ENCODE measurements around the gene ANXA7. TPM values are rescaled to one million over a fixed set of nuclear protein-coding genes. Genes with fewer than 3 reads are reported as not detected.

The ANXA7 gene
- polyA plus RNA-seq, 1 donor from 2014 or later, result 23.9 TPM

DNA sequence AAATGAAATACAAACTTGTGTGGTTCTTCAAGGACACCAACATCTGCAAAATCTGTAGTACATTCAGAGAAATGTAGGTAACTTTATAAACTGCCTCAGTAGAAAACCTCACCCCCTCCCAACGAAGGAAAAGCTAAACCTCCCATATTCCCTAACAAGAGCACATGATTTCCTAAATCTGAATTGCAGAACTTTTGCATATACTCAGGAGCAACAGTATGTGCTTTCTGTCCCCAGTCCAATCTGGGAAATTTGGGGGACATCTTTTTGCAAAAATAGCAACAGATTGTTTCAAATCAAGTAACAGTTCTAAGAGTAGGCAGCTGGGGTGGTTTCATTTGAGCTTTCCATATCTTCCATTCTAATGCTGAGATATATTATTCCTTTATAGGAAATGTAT lies 35.3 kb upstream of the ANXA7 start:
- no peaks in the 10 kb centered on the region for H3K9me2 ChIP-seq (ENCODE audit: insufficient read depth, low read length)
- H4K20me1 ChIP-seq (ENCODE audit: insufficient read depth), result no peaks in the 10 kb centered on the region
- peaks cover 5% of the 10 kb centered on the region for H3K36me3 ChIP-seq (ENCODE audit: insufficient read depth, low read length)
- H2AFZ ChIP-seq (ENCODE audit: low read depth, low read length), result no peak overlapping the region
- H3K27ac ChIP-seq (ENCODE audit: low read length), result no peak overlapping the region
- H3K4me2 ChIP-seq (ENCODE audit: low read length), result no peak overlapping the region
- H3K79me2 ChIP-seq (replicated peaks; ENCODE audit: insufficient read depth, low read length), result no peaks in the 10 kb centered on the region
- no peak overlapping the region for H3K9ac ChIP-seq (ENCODE audit: low read length)
- H3F3A ChIP-seq (ENCODE audit: insufficient read depth, low read length, poor library complexity, severe bottlenecking), result no peaks in the 10 kb centered on the region
- no peak overlapping the region for H3K4me3 ChIP-seq (ENCODE audit: low read length)
- H3K9me3 ChIP-seq (ENCODE audit: low read length), result no peaks in the 10 kb centered on the region
- no peaks in the 10 kb centered on the region for H3K27me3 ChIP-seq (ENCODE audit: insufficient read depth, low read depth, low read length)
- TF ChIP-seq EP300 (conservative IDR thresholded peaks at IDR 0.05; ENCODE audit: poor library complexity, severe bottlenecking) (no peak), MXI1 (conservative IDR thresholded peaks at IDR 0.05; ENCODE audit: poor library complexity, severe bottlenecking) (no peak), POLR2AphosphoS5 (IDR thresholded peaks at IDR 0.05) (no peak), EZH2 (IDR thresholded peaks at IDR 0.05; ENCODE audit: borderline replicate concordance, insufficient read depth, low read length, poor library complexity, severe bottlenecking) (no peak), SMC3 (conservative IDR thresholded peaks at IDR 0.05; ENCODE audit: poor library complexity) (no peak), RAD21 (conservative IDR thresholded peaks at IDR 0.05) (no peak), TAF1 (IDR thresholded peaks at IDR 0.05; ENCODE audit: low read depth) (no peak), CTCF (IDR thresholded peaks at IDR 0.05; ENCODE audit: poor library complexity, severe bottlenecking) (no peak)
- TF ChIP-seq, protein P1, sequence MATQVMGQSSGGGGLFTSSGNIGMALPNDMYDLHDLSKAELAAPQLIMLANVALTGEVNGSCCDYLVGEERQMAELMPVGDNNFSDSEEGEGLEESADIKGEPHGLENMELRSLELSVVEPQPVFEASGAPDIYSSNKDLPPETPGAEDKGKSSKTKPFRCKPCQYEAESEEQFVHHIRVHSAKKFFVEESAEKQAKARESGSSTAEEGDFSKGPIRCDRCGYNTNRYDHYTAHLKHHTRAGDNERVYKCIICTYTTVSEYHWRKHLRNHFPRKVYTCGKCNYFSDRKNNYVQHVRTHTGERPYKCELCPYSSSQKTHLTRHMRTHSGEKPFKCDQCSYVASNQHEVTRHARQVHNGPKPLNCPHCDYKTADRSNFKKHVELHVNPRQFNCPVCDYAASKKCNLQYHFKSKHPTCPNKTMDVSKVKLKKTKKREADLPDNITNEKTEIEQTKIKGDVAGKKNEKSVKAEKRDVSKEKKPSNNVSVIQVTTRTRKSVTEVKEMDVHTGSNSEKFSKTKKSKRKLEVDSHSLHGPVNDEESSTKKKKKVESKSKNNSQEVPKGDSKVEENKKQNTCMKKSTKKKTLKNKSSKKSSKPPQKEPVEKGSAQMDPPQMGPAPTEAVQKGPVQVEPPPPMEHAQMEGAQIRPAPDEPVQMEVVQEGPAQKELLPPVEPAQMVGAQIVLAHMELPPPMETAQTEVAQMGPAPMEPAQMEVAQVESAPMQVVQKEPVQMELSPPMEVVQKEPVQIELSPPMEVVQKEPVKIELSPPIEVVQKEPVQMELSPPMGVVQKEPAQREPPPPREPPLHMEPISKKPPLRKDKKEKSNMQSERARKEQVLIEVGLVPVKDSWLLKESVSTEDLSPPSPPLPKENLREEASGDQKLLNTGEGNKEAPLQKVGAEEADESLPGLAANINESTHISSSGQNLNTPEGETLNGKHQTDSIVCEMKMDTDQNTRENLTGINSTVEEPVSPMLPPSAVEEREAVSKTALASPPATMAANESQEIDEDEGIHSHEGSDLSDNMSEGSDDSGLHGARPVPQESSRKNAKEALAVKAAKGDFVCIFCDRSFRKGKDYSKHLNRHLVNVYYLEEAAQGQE (IDR thresholded peaks at IDR 0.05; ENCODE audit: borderline replicate concordance), result no peak

GRCh38 chr10:73448384-73448783 lies 34.5 kb upstream of the ANXA7 start:
- H3K27ac ChIP-seq (ENCODE audit: low read length), result no peak overlapping the region
- no peaks in the 10 kb centered on the region for H3K79me2 ChIP-seq (replicated peaks; ENCODE audit: insufficient read depth, low read length)
- no peaks in the 10 kb centered on the region for H3F3A ChIP-seq (ENCODE audit: insufficient read depth, low read length, poor library complexity, severe bottlenecking)
- H3K9ac ChIP-seq (ENCODE audit: low read length), result no peak overlapping the region
- TF ChIP-seq MXI1 (conservative IDR thresholded peaks at IDR 0.05; ENCODE audit: poor library complexity, severe bottlenecking), result no peak
- TF ChIP-seq TAF1 (IDR thresholded peaks at IDR 0.05; ENCODE audit: low read depth), result no peak
- no peak for TF ChIP-seq EP300 (conservative IDR thresholded peaks at IDR 0.05; ENCODE audit: poor library complexity, severe bottlenecking)
- no peak for TF ChIP-seq RAD21 (conservative IDR thresholded peaks at IDR 0.05)
- no peak for TF ChIP-seq SMC3 (conservative IDR thresholded peaks at IDR 0.05; ENCODE audit: poor library complexity)
- TF ChIP-seq POLR2AphosphoS5 (IDR thresholded peaks at IDR 0.05), result no peak
- TF ChIP-seq CTCF (IDR thresholded peaks at IDR 0.05; ENCODE audit: poor library complexity, severe bottlenecking), result no peak
- TF ChIP-seq, protein P1 (IDR thresholded peaks at IDR 0.05; ENCODE audit: borderline replicate concordance), result no peak
- no peak for TF ChIP-seq EZH2 (IDR thresholded peaks at IDR 0.05; ENCODE audit: borderline replicate concordance, insufficient read depth, low read length, poor library complexity, severe bottlenecking)
- H3K27me3 ChIP-seq (ENCODE audit: insufficient read depth, low read depth, low read length), result no peaks in the 10 kb centered on the region
- peaks cover 4% of the 10 kb centered on the region for H3K36me3 ChIP-seq (ENCODE audit: insufficient read depth, low read length)
- H3K4me3 ChIP-seq (ENCODE audit: low read length), result no peak overlapping the region
- H4K20me1 ChIP-seq (ENCODE audit: insufficient read depth), result no peaks in the 10 kb centered on the region
- H3K9me3 ChIP-seq (ENCODE audit: low read length), result no peaks in the 10 kb centered on the region
- no peak overlapping the region for H3K4me2 ChIP-seq (ENCODE audit: low read length)
- no peaks in the 10 kb centered on the region for H3K9me2 ChIP-seq (ENCODE audit: insufficient read depth, low read length)
- no peak overlapping the region for H2AFZ ChIP-seq (ENCODE audit: low read depth, low read length)
